GM12801 (cell line): ENCODE data around the gene PC.

Experiments
- CTCF ChIP-seq: IDR thresholded peaks from one replicate; pipeline ENCODE4 v1.5.1; 2011; ENCODE audit warnings: control low read depth; ENCODE audit not compliant: insufficient read length; ENCODE audit errors: extremely low read depth

The PC gene

GRCh38 chr11:66958232-66958955 lies at the start of gene PC:
PC (minus strand) TSS chr11:66958383; CDS start chr11:66872159, 86,224 bp downstream.
- no peak for TF ChIP-seq CTCF

- no peak for TF ChIP-seq CTCF
Observed at GRCh38 chr11:67007126-67007525, 48.9 kb upstream of the PC start.

GRCh38 chr11:67006029-67006884 lies 48.1 kb upstream of the PC start:
- TF ChIP-seq CTCF, result no peak

- TF ChIP-seq CTCF, result no peak
Observed at GRCh38 chr11:67002921-67003411, 44.8 kb upstream of the PC start.

- TF ChIP-seq CTCF, result no peak
Observed at GRCh38 chr11:67002297-67002913, 44.2 kb upstream of the PC start.

GRCh38 chr11:67001332-67001731 lies 43.1 kb upstream of the PC start:
- TF ChIP-seq CTCF, result no peak

- TF ChIP-seq CTCF, result no peak
Observed at GRCh38 chr11:66999555-66999954, 41.4 kb upstream of the PC start.
